VCaP (cell line): ENCODE measurements around the gene SPOCK1.

ENCODE experiments used
- H3K27ac ChIP-seq: fragments of 450-650 bp; 2 replicates; pipeline ENCODE4 v1.5.1; 2017
- TF ChIP-seq, protein P1 (sequence below): fragments of 450-650 bp; conservative IDR thresholded peaks from 2 replicates; pipeline ENCODE4 v1.5.1; 2017; ENCODE audit warnings: mild to moderate bottlenecking, moderate library complexity

Gene SPOCK1

DNA sequence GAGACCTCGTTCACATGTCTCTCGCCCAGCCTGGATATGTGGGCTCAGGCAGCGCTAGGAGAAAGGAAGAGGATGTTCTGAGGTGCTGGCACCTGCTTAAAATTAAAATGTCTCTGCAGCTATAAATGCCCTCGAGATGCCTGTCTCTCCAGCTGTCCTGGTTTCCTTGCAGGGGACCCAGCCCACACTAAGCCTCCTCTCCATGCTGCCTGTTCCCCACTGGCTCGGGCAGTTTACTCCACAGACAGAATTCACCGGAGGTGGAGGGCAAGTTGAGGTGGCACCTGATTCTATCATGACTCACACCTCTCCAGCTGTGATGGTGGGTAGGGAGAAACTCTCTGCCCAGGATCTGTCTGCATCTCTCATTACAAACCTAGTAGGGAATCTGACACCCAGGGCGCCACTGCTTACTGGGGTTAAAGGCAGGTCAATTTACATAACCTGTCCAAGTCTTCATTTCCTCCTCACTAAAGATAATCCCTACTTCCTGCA, 420.9 kb downstream of the SPOCK1 start:
- TF ChIP-seq, protein P1, sequence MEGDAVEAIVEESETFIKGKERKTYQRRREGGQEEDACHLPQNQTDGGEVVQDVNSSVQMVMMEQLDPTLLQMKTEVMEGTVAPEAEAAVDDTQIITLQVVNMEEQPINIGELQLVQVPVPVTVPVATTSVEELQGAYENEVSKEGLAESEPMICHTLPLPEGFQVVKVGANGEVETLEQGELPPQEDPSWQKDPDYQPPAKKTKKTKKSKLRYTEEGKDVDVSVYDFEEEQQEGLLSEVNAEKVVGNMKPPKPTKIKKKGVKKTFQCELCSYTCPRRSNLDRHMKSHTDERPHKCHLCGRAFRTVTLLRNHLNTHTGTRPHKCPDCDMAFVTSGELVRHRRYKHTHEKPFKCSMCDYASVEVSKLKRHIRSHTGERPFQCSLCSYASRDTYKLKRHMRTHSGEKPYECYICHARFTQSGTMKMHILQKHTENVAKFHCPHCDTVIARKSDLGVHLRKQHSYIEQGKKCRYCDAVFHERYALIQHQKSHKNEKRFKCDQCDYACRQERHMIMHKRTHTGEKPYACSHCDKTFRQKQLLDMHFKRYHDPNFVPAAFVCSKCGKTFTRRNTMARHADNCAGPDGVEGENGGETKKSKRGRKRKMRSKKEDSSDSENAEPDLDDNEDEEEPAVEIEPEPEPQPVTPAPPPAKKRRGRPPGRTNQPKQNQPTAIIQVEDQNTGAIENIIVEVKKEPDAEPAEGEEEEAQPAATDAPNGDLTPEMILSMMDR, result no peak
- peak overlapping the region; percentile 85 for H3K27ac ChIP-seq

DNA sequence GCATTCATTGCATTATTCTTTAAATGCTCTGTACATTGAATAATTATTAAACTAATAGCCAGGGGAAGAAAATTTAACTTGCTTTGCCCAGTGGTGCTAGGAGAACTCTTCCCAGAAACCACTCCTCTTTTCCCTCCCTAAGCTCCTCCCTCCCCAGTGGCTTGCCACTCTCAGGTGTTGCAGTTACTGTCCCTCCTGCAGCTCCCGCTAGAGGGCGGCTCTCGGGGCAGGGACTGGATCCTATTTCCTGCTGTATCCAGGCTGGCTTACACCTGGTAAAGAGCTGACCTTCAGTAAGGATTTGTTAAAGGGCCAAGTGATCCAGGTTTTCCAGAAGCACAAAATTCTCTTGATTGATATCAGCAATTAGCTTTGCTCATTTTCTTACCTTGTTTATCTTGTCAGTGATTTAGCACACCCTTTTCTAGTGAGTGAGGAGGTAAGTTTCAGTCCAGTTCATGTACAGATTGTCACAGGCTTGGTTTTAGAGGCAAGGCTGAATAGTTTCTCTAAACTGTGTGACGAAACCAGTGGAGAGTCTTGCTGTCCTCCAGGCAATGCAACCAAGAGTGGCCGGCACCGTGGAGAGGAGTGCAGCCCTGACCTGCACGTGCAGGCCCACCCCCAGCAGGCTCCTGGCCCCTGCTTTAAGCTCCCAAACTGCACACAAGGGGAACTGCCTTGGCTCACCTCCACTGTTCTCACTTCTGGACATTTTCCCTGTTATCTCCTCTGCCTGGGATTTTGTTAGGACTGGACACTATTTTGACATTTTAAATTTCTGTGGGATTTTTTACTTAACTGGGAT, 423.8 kb downstream of the SPOCK1 start:
- peak overlapping the region; percentile 85 for H3K27ac ChIP-seq
- TF ChIP-seq, protein P1, result peak; percentile 99

DNA sequence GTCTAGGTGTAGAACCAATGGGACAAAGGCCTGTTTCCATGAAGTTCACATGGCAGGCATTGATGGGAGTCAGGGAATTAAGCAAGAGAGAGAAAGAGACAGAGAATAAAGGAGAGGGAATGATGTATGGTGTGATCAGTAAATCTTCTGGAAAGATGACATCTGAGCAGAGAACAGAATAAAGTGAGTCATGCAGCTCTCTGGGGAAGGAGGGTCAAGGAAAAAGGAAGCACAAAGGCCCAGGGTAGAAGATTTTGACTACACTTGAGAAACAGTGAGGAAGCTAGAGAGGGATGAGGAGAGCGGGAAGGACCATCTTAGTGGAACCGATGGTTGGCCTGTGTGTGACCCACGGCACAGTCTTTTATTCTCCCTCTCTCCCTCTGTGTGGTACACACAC, 425.9 kb downstream of the SPOCK1 start:
- peak overlapping the region; percentile 85 for H3K27ac ChIP-seq
- TF ChIP-seq, protein P1, result no peak

DNA sequence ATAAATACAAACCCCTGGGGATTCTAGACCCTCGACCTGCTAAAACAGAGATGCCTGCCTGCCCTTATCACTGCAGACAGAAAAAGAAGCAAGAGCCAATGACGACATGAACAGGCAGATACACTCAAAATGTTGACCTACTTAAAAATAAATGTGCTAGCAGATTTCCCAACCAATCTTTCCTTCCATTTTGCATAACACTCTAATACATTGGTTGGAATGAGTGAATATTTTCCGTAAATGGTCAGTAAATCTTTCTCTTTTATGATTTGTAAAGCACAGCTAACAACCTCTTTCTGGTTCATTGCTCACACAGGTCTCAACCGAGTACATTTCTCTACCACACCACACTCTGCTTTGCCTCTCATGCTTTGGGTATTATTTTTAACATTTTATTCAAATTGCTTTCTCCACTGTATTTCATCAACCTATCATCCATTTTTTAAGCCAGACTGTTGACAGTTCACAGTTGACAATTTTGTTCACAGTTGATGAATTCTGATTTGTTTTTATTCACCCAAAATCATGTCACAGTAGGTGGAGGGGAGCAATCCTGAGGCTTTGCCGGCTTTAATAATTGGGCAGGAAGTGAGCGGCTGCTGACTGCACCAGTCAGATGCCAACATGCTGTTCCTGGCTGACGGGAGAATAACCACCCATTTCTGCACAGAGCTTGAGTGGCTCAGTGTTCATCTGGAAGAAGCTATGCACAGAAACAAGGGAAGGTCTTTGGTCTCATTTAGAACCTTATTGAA, 426.6 kb downstream of the SPOCK1 start:
- TF ChIP-seq, protein P1, result no peak
- H3K27ac ChIP-seq, result peak overlapping the region; percentile 85

DNA sequence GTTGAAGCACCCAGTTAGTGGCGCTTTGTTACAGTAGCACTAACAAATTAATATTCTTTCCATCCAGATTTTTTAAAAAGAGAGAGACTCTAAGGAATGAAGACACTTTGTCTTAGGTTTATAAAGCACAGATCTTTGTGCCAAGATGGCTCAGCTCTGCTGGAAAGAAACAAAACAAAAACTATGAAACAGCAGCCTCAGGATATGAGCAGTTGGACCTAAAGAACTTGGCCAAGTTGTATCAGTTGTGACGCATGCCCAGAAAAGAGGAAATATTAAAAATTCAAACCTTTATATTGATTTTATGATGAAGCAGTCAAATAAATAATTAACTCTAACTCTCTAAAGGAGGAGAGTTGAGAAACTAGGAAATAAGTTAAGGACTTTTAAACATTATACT, 427.2 kb downstream of the SPOCK1 start:
- peak overlapping the region; percentile 85 for H3K27ac ChIP-seq
- TF ChIP-seq, protein P1, result no peak

DNA sequence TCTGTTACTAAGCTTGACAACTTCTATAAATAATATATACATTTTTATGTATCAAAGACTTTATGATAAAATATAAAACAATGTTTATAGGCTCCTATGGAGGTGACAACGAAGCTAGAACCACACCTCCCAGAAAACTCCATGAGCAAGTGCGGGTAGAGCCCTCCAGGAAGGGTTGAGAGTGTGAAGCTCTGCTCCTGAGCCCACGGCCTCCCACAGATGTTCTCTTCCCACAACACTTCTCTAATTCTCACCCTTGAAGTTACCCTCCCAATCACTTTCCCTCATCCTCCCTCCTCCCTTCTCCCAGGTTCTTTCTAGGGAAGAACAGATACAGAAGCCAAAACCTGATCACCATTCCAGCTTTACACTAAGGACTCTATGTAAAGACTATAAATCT, 427.6 kb downstream of the SPOCK1 start:
- TF ChIP-seq, protein P1, result no peak
- peak overlapping the region; percentile 85 for H3K27ac ChIP-seq

DNA sequence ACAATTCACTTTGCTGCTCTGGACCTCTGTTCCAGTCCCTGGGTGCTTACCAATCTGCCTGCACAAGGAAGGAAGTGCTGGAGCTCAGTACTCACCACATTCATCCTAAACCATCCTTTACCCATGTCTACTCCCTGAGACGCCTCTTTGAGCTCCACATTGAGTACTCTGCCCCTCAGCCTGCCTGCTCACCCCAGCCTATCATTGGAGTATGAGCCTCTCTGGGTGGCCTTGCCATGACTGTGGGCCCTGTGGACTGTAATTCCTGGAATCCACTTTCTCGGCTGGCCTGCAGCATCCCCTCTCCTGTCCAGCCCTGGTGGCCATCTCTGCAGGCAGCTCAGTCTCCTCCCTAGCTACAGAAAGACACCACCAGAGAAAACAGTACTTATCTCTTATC, 428.6 kb downstream of the SPOCK1 start:
- H3K27ac ChIP-seq, result peak overlapping the region; percentile 85
- TF ChIP-seq, protein P1, result no peak
